Natural killer cell (primary cell): ENCODE results near the gene LDLRAD4. TPM values are rescaled to one million over a fixed set of nuclear protein-coding genes. Genes with fewer than 3 reads are reported as not detected.

Experiments used
- ATAC-seq, 3 donors: fragments of 150-1000 bp in 2 of 3; fragments of 200-7000 bp in 1 of 3; cut with Tn5 transposase; 1 replicate in 1 of 3; 2 replicates in 2 of 3; pipeline ENCODE4 v1.10.0; 2021; ENCODE audit warnings: mild to moderate bottlenecking in 2 of 3, moderate library complexity in 2 of 3
- DNase-seq, 2 donors: peaks; one replicate each; pipeline versions ENCODE4 v3.0.0 to v3.0.0-alpha.2; 2013 to 2021; ENCODE audit warnings: mixed read lengths in 1 of 2
- H3K27ac ChIP-seq: one replicate; pipeline ENCODE4 v1.5.1; 2013; ENCODE audit warnings: mild to moderate bottlenecking, low read length
- H3K27me3 ChIP-seq: one replicate; pipeline ENCODE4 v1.6.1; 2013; ENCODE audit warnings: low read length; ENCODE audit not compliant: control insufficient read depth, insufficient read depth
- H3K36me3 ChIP-seq: one replicate; pipeline ENCODE4 v1.6.1; 2013; ENCODE audit warnings: low read length; ENCODE audit not compliant: control insufficient read depth, insufficient read depth
- H3K4me1 ChIP-seq: one replicate; pipeline ENCODE4 v1.6.1; 2013; ENCODE audit warnings: low read length; ENCODE audit not compliant: control insufficient read depth, insufficient read depth
- H3K4me3 ChIP-seq: one replicate; pipeline ENCODE4 v1.5.1; 2013; ENCODE audit warnings: low read length
- H3K9me3 ChIP-seq: one replicate; pipeline ENCODE4 v1.6.1; 2013; ENCODE audit warnings: low read length; ENCODE audit not compliant: control insufficient read depth, insufficient read depth
- H3K27ac Mint-ChIP-seq, 2 donors: one replicate each; pipeline ENCODE4 v1.8.0; 2022; ENCODE audit warnings: mild to moderate bottlenecking in 2 of 2, mixed read lengths in 2 of 2, moderate library complexity in 1 of 2
- H3K27me3 Mint-ChIP-seq, 2 donors: one replicate each; pipeline ENCODE4 v1.8.0; 2022; ENCODE audit warnings: low read depth in 2 of 2, mixed read lengths in 2 of 2
- H3K36me3 Mint-ChIP-seq: one replicate; pipeline ENCODE4 v1.8.0; 2022; ENCODE audit warnings: mixed read lengths
- H3K4me1 Mint-ChIP-seq, 2 donors: one replicate each; pipeline ENCODE4 v1.8.0; 2022; ENCODE audit warnings: mixed read lengths in 2 of 2
- H3K4me3 Mint-ChIP-seq: one replicate; pipeline ENCODE4 v1.8.0; 2022; ENCODE audit warnings: mild to moderate bottlenecking, moderate library complexity, mixed read lengths
- H3K9me3 Mint-ChIP-seq, 2 donors: one replicate each; pipeline ENCODE4 v1.8.0; 2022; ENCODE audit warnings: mixed read lengths in 2 of 2
- CTCF ChIP-seq: fragments of 200-600 bp; IDR thresholded peaks from one replicate; pipeline ENCODE4 v1.8.0; 2022; ENCODE audit warnings: antibody characterized with exemption
- WGBS: methylation state at CpG from one replicate; pipeline ENCODE4 v1.1.7; 2013; ENCODE audit warnings: missing lambda C conversion rate; ENCODE audit not compliant: insufficient coverage; 5-methylcytosine and 5-hydroxymethylcytosine counted together
- intact Hi-C: fragments of 100-400 bp; cut with micrococcal nuclease; formaldehyde crosslinking; loops from one replicate; pipeline ENCODE4 v1.14.2; 2022
- total RNA-seq, 4 donors: library from RNA; stranded (reverse); fragments of 120-200 nt in 1 of 4; gene quantifications; one replicate each; pipeline versions ENCODE4 v1.2.3 to v1.2.4, GENCODE V29; 2013 to 2022

The LDLRAD4 gene
- total RNA-seq, 3 donors from 2014 or later (not counting 1 experiment from before 2014, with no cell fraction given) = 24.0 to 36.3 (median 29.2) TPM

GRCh38 chr18:13272416-13272815, 53.9 kb downstream of the LDLRAD4 start:
- no peak for TF ChIP-seq CTCF
- intact Hi-C loops = no loop called here
- no peaks in the 10 kb centered on the region for H3K9me3 ChIP-seq
- no peaks in the 10 kb centered on the region for H3K4me1 ChIP-seq
- WGBS = 96% methylated on average over 14 of the region's 14 CpGs
- no peak overlapping the region for H3K27ac ChIP-seq
- H3K27me3 ChIP-seq = no peaks in the 10 kb centered on the region
- H3K27me3 Mint-ChIP-seq = peaks cover 7 to 28% of the 10 kb centered on the region in 2 donors
- H3K4me3 Mint-ChIP-seq = no peak overlapping the region
- H3K36me3 Mint-ChIP-seq = no peaks in the 10 kb centered on the region
- H3K36me3 ChIP-seq = no peaks in the 10 kb centered on the region
- H3K9me3 Mint-ChIP-seq = no peaks in the 10 kb centered on the region
- H3K27ac Mint-ChIP-seq = no peak overlapping the region
- H3K4me1 Mint-ChIP-seq = no peaks in the 10 kb centered on the region
- H3K4me3 ChIP-seq = no peak overlapping the region
- ATAC-seq (no peak), DNase-seq (no peak)

DNA sequence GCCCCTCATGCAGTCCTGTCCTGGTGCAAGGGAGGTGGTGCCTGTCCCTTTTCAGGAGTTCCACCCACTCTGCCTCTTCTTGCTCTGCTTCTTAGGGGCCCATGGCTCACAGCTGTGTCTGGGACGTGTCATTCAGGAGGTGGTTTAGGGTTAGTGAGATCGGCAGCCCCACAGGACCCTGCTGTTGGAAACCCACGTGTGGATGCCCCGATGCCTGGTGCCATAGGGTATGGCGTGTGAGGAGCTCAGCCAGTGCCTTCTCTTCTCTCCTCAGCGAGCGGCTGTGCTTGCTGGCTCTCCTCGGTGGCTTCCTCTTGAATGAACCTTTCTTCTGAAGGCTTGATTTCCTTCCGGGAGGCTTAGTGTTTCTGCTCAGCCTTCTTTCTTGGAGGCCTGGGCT, 55.2 kb downstream of the LDLRAD4 start:
- Mint-ChIP-seq H3K27ac (no peak overlapping the region), H3K36me3 (no peaks in the 10 kb centered on the region), H3K4me3 (no peak overlapping the region), H3K9me3 (no peaks in the 10 kb centered on the region), H3K4me1 (no peaks in the 10 kb centered on the region), H3K27me3 (peaks cover 4 to 15% of the 10 kb centered on the region in 2 donors)
- 74% methylated on average over 9 of the region's 9 CpGs for WGBS
- ATAC-seq (no peak), DNase-seq (peak in 1 of 2 donors; percentile 69)
- Histone ChIP-seq H3K4me1 (peaks cover under 1% of the 10 kb centered on the region), H3K27me3 (no peaks in the 10 kb centered on the region), H3K9me3 (no peaks in the 10 kb centered on the region), H3K4me3 (no peak overlapping the region), H3K27ac (no peak overlapping the region), H3K36me3 (no peaks in the 10 kb centered on the region)
- TF ChIP-seq CTCF = no peak
- intact Hi-C loops = no loop called here

GRCh38 chr18:13275075-13275474, 56.5 kb downstream of the LDLRAD4 start:
- H3K4me1 Mint-ChIP-seq = no peaks in the 10 kb centered on the region
- Histone ChIP-seq H3K4me3 (no peak overlapping the region), H3K36me3 (no peaks in the 10 kb centered on the region), H3K27me3 (no peaks in the 10 kb centered on the region), H3K9me3 (no peaks in the 10 kb centered on the region), H3K4me1 (peaks cover 3% of the 10 kb centered on the region), H3K27ac (no peak overlapping the region)
- TF ChIP-seq CTCF = no peak
- no peak overlapping the region for H3K27ac Mint-ChIP-seq
- intact Hi-C loops = no loop called here
- H3K4me3 Mint-ChIP-seq = no peak overlapping the region
- no peak for ATAC-seq
- peaks cover 2 to 4% of the 10 kb centered on the region in 2 donors for H3K27me3 Mint-ChIP-seq
- no peaks in the 10 kb centered on the region for H3K9me3 Mint-ChIP-seq
- no peak for DNase-seq
- H3K36me3 Mint-ChIP-seq = no peaks in the 10 kb centered on the region
